Bronchial epithelial cell (primary cell): ENCODE results near the gene COL4A4. TPM values are rescaled to one million over a fixed set of nuclear protein-coding genes. Genes with fewer than 3 reads are reported as not detected.

Experiments used
- DNase-seq: peaks from one replicate; pipeline ENCODE4 v3.0.0-alpha.2; 2010; ENCODE audit warnings: low read depth
- FAIRE-seq: peaks from 2 replicates; lab custom pipeline; 2011; peaks lifted over from hg19 to GRCh38; lab: Jason Lieb, UNC
- H3K27me3 ChIP-seq: 2 replicates; pipeline ENCODE4 v1.5.1; 2011; ENCODE audit warnings: low read length; ENCODE audit not compliant: control insufficient read depth, insufficient read depth
- H3K36me3 ChIP-seq: 2 replicates; pipeline ENCODE4 v1.5.1; 2011; ENCODE audit warnings: low read length; ENCODE audit not compliant: control insufficient read depth, insufficient read depth
- H3K4me3 ChIP-seq: 2 replicates; pipeline ENCODE4 v1.5.1; 2011; ENCODE audit warnings: mild to moderate bottlenecking, low read depth, low read length, control low read depth
- CTCF ChIP-seq: IDR thresholded peaks from 2 replicates; pipeline ENCODE4 v1.5.1; 2011; ENCODE audit warnings: mild to moderate bottlenecking, moderate library complexity, low read length, control low read depth, inconsistent platforms; ENCODE audit not compliant: insufficient read depth, severe bottlenecking
- total RNA-seq: library from RNA; depleted of rRNA; stranded (reverse); fragments of >200 nt; gene quantifications from 2 replicates; pipeline ENCODE4 v1.2.1, GENCODE V29; 2014

COL4A4 gene
- under 0.01 and 0.13 TPM in 2 replicates for total RNA-seq

GRCh38 chr2:227163998-227164762 is at the start of gene COL4A4, which contains the start of gene COL4A3:
COL4A4 (minus strand) TSS chr2:227164205; CDS start chr2:227147483, 16,722 bp downstream.
COL4A3 (plus strand) TSS chr2:227164624; CDS start chr2:227164727, 103 bp downstream.
- FAIRE-seq: no peak
- H3K36me3 ChIP-seq: no peaks in the 10 kb centered on the region
- H3K4me3 ChIP-seq: peak within 1 kb of the TSS; percentile 40
- DNase-seq: no peak
- peaks cover 6% of the 10 kb centered on the region for H3K27me3 ChIP-seq
- TF ChIP-seq CTCF: no peak

- no peak overlapping the region for H3K4me3 ChIP-seq
- FAIRE-seq (no peak), DNase-seq (no peak)
- no peaks in the 10 kb centered on the region for H3K36me3 ChIP-seq
- no peaks in the 10 kb centered on the region for H3K27me3 ChIP-seq
- no peak for TF ChIP-seq CTCF
Observed at GRCh38 chr2:227207573-227207972, 43.6 kb upstream of the COL4A4 start.

- FAIRE-seq (peak; percentile 32), DNase-seq (peak; percentile 50)
- Histone ChIP-seq H3K4me3 (no peak overlapping the region), H3K27me3 (no peaks in the 10 kb centered on the region), H3K36me3 (no peaks in the 10 kb centered on the region)
- no peak for TF ChIP-seq CTCF
Observed at GRCh38 chr2:227206406-227206805, 42.4 kb upstream of the COL4A4 start.

GRCh38 chr2:227205701-227206100 is 41.7 kb upstream of the COL4A4 start:
- H3K4me3 ChIP-seq: no peak overlapping the region
- no peaks in the 10 kb centered on the region for H3K27me3 ChIP-seq

GRCh38 chr2:227204452-227204851 is 40.4 kb upstream of the COL4A4 start:
- TF ChIP-seq CTCF: no peak
- FAIRE-seq (no peak), DNase-seq (no peak)
- no peak overlapping the region for H3K4me3 ChIP-seq
- no peaks in the 10 kb centered on the region for H3K27me3 ChIP-seq
- no peaks in the 10 kb centered on the region for H3K36me3 ChIP-seq

More at GRCh38 chr2:227205701-227206100, 41.7 kb upstream of the COL4A4 start:
- FAIRE-seq (no peak), DNase-seq (no peak)
- no peak for TF ChIP-seq CTCF
- no peaks in the 10 kb centered on the region for H3K36me3 ChIP-seq

DNA sequence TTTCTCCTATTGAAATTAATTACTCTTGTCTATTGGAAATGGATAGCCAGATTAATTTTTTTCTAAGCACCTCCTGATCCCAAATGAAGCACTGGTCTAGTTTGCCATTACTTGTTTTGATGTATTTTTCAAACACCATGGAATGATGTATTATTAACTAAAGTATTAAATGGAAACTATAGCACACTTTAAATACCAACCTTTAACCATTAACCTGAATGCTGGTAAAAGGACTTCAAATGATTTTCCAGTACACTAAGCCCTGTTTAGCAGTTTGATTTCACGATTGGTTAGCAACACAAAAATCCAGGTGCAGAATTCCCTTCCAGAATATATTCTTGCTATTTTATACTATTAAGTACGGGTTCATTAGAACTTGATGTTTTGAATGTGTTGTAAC is 37.8 kb upstream of the COL4A4 start:
- no peak for DNase-seq
- Histone ChIP-seq H3K4me3 (no peak overlapping the region), H3K27me3 (no peaks in the 10 kb centered on the region), H3K36me3 (no peaks in the 10 kb centered on the region)
- no peak for TF ChIP-seq CTCF
- FAIRE-seq: no peak
